IMR-90 (cell line): ENCODE data around the gene KCNMB3. TPM values are rescaled to one million over a fixed set of nuclear protein-coding genes. Genes with fewer than 3 reads are reported as not detected.

Experiments
- ATAC-seq: fragments of 200-7000 bp; cut with Tn5 transposase; 2 replicates; pipeline ENCODE4 v1.9.1; 2020; ENCODE audit warnings: low read depth, mild to moderate bottlenecking, moderate library complexity
- BruUV-seq: library from RNA; stranded (reverse); fragments of 400-500 nt; replicated peaks from 2 replicates; lab custom pipeline; 2021; lab: Mats Ljungman, UMichigan
- CTCF ChIA-PET: fragments of 300-600 bp; formaldehyde crosslinking; extraction: SDS; loops from one replicate; lab custom pipeline; 2021; ENCODE audit warnings: antibody characterized with exemption; lab: Yijun Ruan, JAX
- POLR2A ChIA-PET: fragments of 300-600 bp; sonication (Branson Sonifier 250); formaldehyde crosslinking; loops from one replicate; lab custom pipeline; 2022; ENCODE audit warnings: antibody characterized with exemption; ENCODE audit not compliant: unreplicated experiment; lab: Charles Lee
- DNase-seq: peaks from one replicate; pipeline ENCODE4 v3.0.0; 2013
- H2AFZ ChIP-seq: replicated peaks from 2 replicates; pipeline ENCODE3; 2013; ENCODE audit warnings: low read length, mild to moderate bottlenecking; ENCODE audit not compliant: poor library complexity
- H2AK5ac ChIP-seq: 2 replicates; pipeline ENCODE4 v1.6.1; 2013; ENCODE audit warnings: low read depth, low read length, inconsistent platforms
- H2AK9ac ChIP-seq: replicated peaks from 2 replicates; pipeline ENCODE3; 2013; ENCODE audit warnings: mild to moderate bottlenecking, low read depth, low read length, moderate library complexity; ENCODE audit not compliant: poor library complexity
- H2BK120ac ChIP-seq: 2 replicates; pipeline ENCODE4 v1.6.1; 2013; ENCODE audit warnings: low read depth, low read length, inconsistent platforms
- H2BK15ac ChIP-seq: 3 replicates; pipeline ENCODE4 v1.6.1; 2013; ENCODE audit warnings: low read depth, low read length, inconsistent platforms
- H2BK20ac ChIP-seq: 2 replicates; pipeline ENCODE4 v1.6.1; 2013; ENCODE audit warnings: low read depth, mild to moderate bottlenecking, inconsistent platforms, low read length, moderate library complexity
- H2BK5ac ChIP-seq: 2 replicates; pipeline ENCODE4 v1.6.1; 2013; ENCODE audit warnings: mild to moderate bottlenecking, low read depth, low read length, inconsistent platforms; ENCODE audit not compliant: poor library complexity, severe bottlenecking
- H3K14ac ChIP-seq: replicated peaks from 2 replicates; pipeline ENCODE4 v1.6.1; 2013; ENCODE audit warnings: low read depth, low read length, inconsistent platforms
- H3K18ac ChIP-seq: 2 replicates; pipeline ENCODE4 v1.6.1; 2013; ENCODE audit warnings: low read depth, low read length, control low read depth
- H3K23ac ChIP-seq: 2 replicates; pipeline ENCODE4 v1.6.1; 2013; ENCODE audit warnings: low read depth, low read length, inconsistent platforms
- H3K27ac ChIP-seq: 2 replicates; pipeline ENCODE4 v1.5.1; 2013; ENCODE audit warnings: mild to moderate bottlenecking, control low read depth, low read length; ENCODE audit not compliant: insufficient read depth
- H3K27me3 ChIP-seq: 2 replicates; pipeline ENCODE4 v1.6.1; 2013; ENCODE audit warnings: low read length; ENCODE audit not compliant: control insufficient read depth, insufficient read depth
- H3K36me3 ChIP-seq: 2 replicates; pipeline ENCODE4 v1.6.1; 2013; ENCODE audit warnings: low read length, mixed read lengths; ENCODE audit not compliant: control insufficient read depth, insufficient read depth
- H3K4ac ChIP-seq: 2 replicates; pipeline ENCODE4 v1.6.1; 2013; ENCODE audit warnings: low read depth, low read length, inconsistent platforms
- H3K4me1 ChIP-seq: 2 replicates; pipeline ENCODE4 v1.6.1; 2013; ENCODE audit warnings: low read length, mixed read lengths; ENCODE audit not compliant: control insufficient read depth, insufficient read depth
- H3K4me2 ChIP-seq: 2 replicates; pipeline ENCODE4 v1.6.1; 2013; ENCODE audit warnings: low read depth, mild to moderate bottlenecking, control low read depth, low read length, moderate library complexity
- H3K4me3 ChIP-seq: 2 replicates; pipeline ENCODE4 v1.5.1; 2013; ENCODE audit warnings: low read depth, mild to moderate bottlenecking, control low read depth, low read length, moderate library complexity; ENCODE audit not compliant: insufficient read depth
- H3K56ac ChIP-seq: 2 replicates; pipeline ENCODE4 v1.6.1; 2013; ENCODE audit warnings: low read length, inconsistent platforms; ENCODE audit not compliant: insufficient read depth; ENCODE audit errors: extremely low read depth
- H3K79me1 ChIP-seq, 2 experiments: 2 replicates each; pipeline ENCODE4 v1.6.1; 2013; ENCODE audit warnings: low read length in 2 of 2, inconsistent platforms in 1 of 2, low read depth in 1 of 2
- H3K9ac ChIP-seq: 2 replicates; pipeline ENCODE4 v1.6.1; 2013; ENCODE audit warnings: low read depth, low read length, control low read depth
- H3K9me1 ChIP-seq: 2 replicates; pipeline ENCODE4 v1.6.1; 2013; ENCODE audit warnings: low read length, inconsistent platforms; ENCODE audit not compliant: insufficient read depth
- H3K9me3 ChIP-seq: 2 replicates; pipeline ENCODE4 v1.6.1; 2013; ENCODE audit warnings: low read length; ENCODE audit not compliant: control insufficient read depth, insufficient read depth
- H4K20me1 ChIP-seq: 2 replicates; pipeline ENCODE4 v1.6.1; 2013; ENCODE audit warnings: low read length, inconsistent platforms; ENCODE audit not compliant: insufficient read depth
- H4K5ac ChIP-seq: 2 replicates; pipeline ENCODE4 v1.6.1; 2013; ENCODE audit warnings: mild to moderate bottlenecking, low read depth, low read length, control low read depth
- H4K8ac ChIP-seq, 2 experiments: 2 replicates each; pipeline ENCODE4 v1.6.1; 2013; ENCODE audit warnings: low read depth in 2 of 2, low read length in 2 of 2, control low read depth in 1 of 2, inconsistent platforms in 1 of 2
- H4K91ac ChIP-seq: 2 replicates; pipeline ENCODE4 v1.6.1; 2013; ENCODE audit warnings: low read depth, low read length, inconsistent platforms; ENCODE audit not compliant: insufficient read depth
- ELK1 ChIP-seq: fragments of 150-350 bp; IDR thresholded peaks from 2 replicates; pipeline ENCODE4 v1.6.1; 2016; ENCODE audit warnings: low read depth, mild to moderate bottlenecking, low read length, moderate library complexity, borderline replicate concordance
- FOS ChIP-seq: fragments of 150-350 bp; IDR thresholded peaks from 2 replicates; pipeline ENCODE4 v1.6.1; 2016; ENCODE audit warnings: low read depth, low read length
- RAD21 ChIP-seq: IDR thresholded peaks from 2 replicates; pipeline ENCODE4 v1.6.1; 2012; ENCODE audit warnings: low read length, improper control_type of control experiment
- RFX5 ChIP-seq: IDR thresholded peaks from 2 replicates; pipeline ENCODE4 v1.8.0; 2012; ENCODE audit warnings: low read depth, mild to moderate bottlenecking, low read length, moderate library complexity
- USF2 ChIP-seq: fragments of 150-350 bp; IDR thresholded peaks from 2 replicates; pipeline ENCODE4 v1.6.1; 2017; ENCODE audit warnings: mild to moderate bottlenecking, antibody characterized with exemption, low read length, low read depth
- WGBS, 2 experiments: methylation state at CpG; one replicate each; pipeline versions ENCODE4 v1.1.5 to v1.1.7; 2013; ENCODE audit warnings: missing lambda C conversion rate in 2 of 2; ENCODE audit not compliant: insufficient read length in 1 of 2; ENCODE audit errors: extremely low coverage in 2 of 2; 5-methylcytosine and 5-hydroxymethylcytosine counted together
- dilution Hi-C: fragments of 300-500 bp; cut with HindIII; formaldehyde crosslinking; loops from one replicate; pipeline ENCODE4 v1.14.3; 2018; ENCODE audit warnings: low sequenced_read_pairs; ENCODE audit not compliant: unreplicated experiment
- in situ Hi-C: fragments of 300-500 bp; cut with MboI; formaldehyde crosslinking; loops from 3 replicates; pipeline ENCODE4 v1.14.3; 2019; ENCODE audit warnings: low sequenced_read_pairs, inconsistent platforms, mixed read lengths
- intact Hi-C: fragments of 100-400 bp; cut with micrococcal nuclease; formaldehyde crosslinking; loops from 2 replicates; pipeline ENCODE4 v1.10.0; 2022
- polyA plus RNA-seq, 3 experiments: library from polyadenylated mRNA; depleted of rRNA; stranded (reverse); fragments of >200 nt; gene quantifications; 2 replicates each; pipeline ENCODE4 v1.2.3, GENCODE V29; 2012; ENCODE audit warnings: low replicate concordance in 1 of 3
- total RNA-seq: library from RNA; depleted of rRNA; stranded (reverse); fragments of >200 nt; gene quantifications from 2 replicates; pipeline ENCODE4 v1.2.3, GENCODE V29; 2012

The KCNMB3 gene
- total and polyA plus RNA-seq, 2 of the 4 experiments (the other 2 are of a cell fraction) = 0.72 to 1.2 TPM

- H3K9ac ChIP-seq = no peak overlapping the region
- BruUV-seq = no TSS peak
- H3K27ac ChIP-seq = no peak overlapping the region
- dilution Hi-C loops (no loop called here), in situ Hi-C loops (no loop called here), intact Hi-C loops (loop anchor here (5.0 kb wide), 1 partner anchor 49 kb away; the partner anchor contains the start of gene PIK3CA)
- peaks cover 25 to 27% of the 10 kb centered on the region in 2 experiments for H3K79me1 ChIP-seq
- peak overlapping the region; percentile 21 for H2BK5ac ChIP-seq
- CTCF ChIA-PET = interaction anchor here (0.6 kb wide), 1 partner anchor 126 kb away, joined by 3 read pairs; no protein-coding TSS in a partner anchor
- peak overlapping the region; percentile 83; the same call in 1 of the 2 replicates for H3K18ac ChIP-seq
- no peak overlapping the region for H2AFZ ChIP-seq
- POLR2A ChIA-PET = no interaction called here
- H2AK5ac ChIP-seq = peak overlapping the region; percentile 63
- peak overlapping the region; percentile 75 for H2BK120ac ChIP-seq
- peak overlapping the region; percentile 7; the same call in 1 of the 2 replicates for H3K14ac ChIP-seq
- ATAC-seq (no peak; the same call in 1 of the 2 replicates), DNase-seq (no peak)
- H3K9me3 ChIP-seq = no peaks in the 10 kb centered on the region
- peak overlapping the region in 1 of 2 experiments; percentile 13; a peak in 1 of 4 replicates for H4K8ac ChIP-seq
- H4K20me1 ChIP-seq = peaks cover 7% of the 10 kb centered on the region; the same call in 1 of the 2 replicates
- H3K56ac ChIP-seq = no peak overlapping the region
- H3K23ac ChIP-seq = peak overlapping the region; percentile 18; the same call in 1 of the 2 replicates
- H3K4me1 ChIP-seq = peaks cover 5% of the 10 kb centered on the region
- H4K5ac ChIP-seq = peak overlapping the region; percentile 49; the same call in 1 of the 2 replicates
- TF ChIP-seq RAD21 (no peak), ELK1 (no peak), RFX5 (no peak), USF2 (no peak), FOS (no peak)
- H3K4me2 ChIP-seq = peak overlapping the region; percentile 20; the same call in 1 of the 2 replicates
- H3K4ac ChIP-seq = 0 out of 2 replicates have a peak overlapping the region, but pooled peaks have one; percentile 18
- no peaks in the 10 kb centered on the region; the same call in 1 of the 2 replicates for H3K36me3 ChIP-seq
- peak overlapping the region; percentile 83; the same call in 1 of the 3 replicates for H2BK15ac ChIP-seq
- no peaks in the 10 kb centered on the region for H3K27me3 ChIP-seq
- H3K9me1 ChIP-seq = no peaks in the 10 kb centered on the region; the same call in 1 of the 2 replicates
- peak overlapping the region; percentile 12; the same call in 1 of the 2 replicates for H4K91ac ChIP-seq
- peak overlapping the region; percentile 85 for H2BK20ac ChIP-seq
- H3K4me3 ChIP-seq = no peak overlapping the region
- 100% methylated on average over 1 of the region's 4 CpGs; no CpG with 5 or more reads in 1 of the 2 experiments for WGBS, 2 experiments
- H2AK9ac ChIP-seq = no peak overlapping the region
Measured at GRCh38 chr3:179196700-179197099, 54.2 kb downstream of the KCNMB3 start.
